ENCODE data around the gene ATXN10. TPM values are rescaled to one million over a fixed set of nuclear protein-coding genes. Genes with fewer than 3 reads are reported as not detected.
"Not testable (repeated sequence)": the region's sequence is repeated elsewhere in the genome, so short reads cannot be mapped to it uniquely, and the experiment has no call there.

ATXN10 gene
- total and polyA plus RNA-seq, 2 of the 13 experiments (the other 11 are each of a cell fraction or from before 2014, with no cell fraction given): 60.1 to 194 TPM

GRCh38 chr22:45714390-45714789 is 42.8 kb downstream of the ATXN10 start:
- FAIRE-seq; H3K79me2 ChIP-seq (ENCODE audit: insufficient read depth, low read length): not testable (repeated sequence)
- WGBS (ENCODE audit: low lambda C conversion rate): 98% methylated on average over 4 of the region's 4 CpGs

GRCh38 chr22:45717789-45718188 is 46.2 kb downstream of the ATXN10 start:
- no peak overlapping the region for H3K9ac ChIP-seq (ENCODE audit: insufficient read depth, low read depth, low read length)
- H3K27me3 ChIP-seq (ENCODE audit: control insufficient read depth in 1 of 2, insufficient read depth in 2 of 2, low read length in 2 of 2): no peaks in the 10 kb centered on the region
- peaks cover 9 to 58% of the 10 kb centered on the region in 2 experiments for H3K36me3 ChIP-seq (replicated peaks in 1 of 2; ENCODE audit: control insufficient read depth in 1 of 2, insufficient read depth in 2 of 2, low read length in 2 of 2)
- POLR2A ChIA-PET: no interaction called here
- no TSS peak for BruUV-seq (replicated peaks)
- no peak overlapping the region for H3K27ac ChIP-seq (ENCODE audit: extremely low read length, insufficient read depth, low read length)
- CTCF ChIA-PET (ENCODE audit: low intra/inter-chr PET ratio, low total read pairs): interaction anchor here (0.9 kb wide), 1 partner anchor 11 kb away, joined by 3 read pairs; no protein-coding TSS in a partner anchor
- no peaks in the 10 kb centered on the region for H3K4me1 ChIP-seq (ENCODE audit: insufficient read depth, low read length)
- H3K9me3 ChIP-seq (ENCODE audit: low read length): no peaks in the 10 kb centered on the region
- no peak overlapping the region for H3K4me3 ChIP-seq (replicated peaks in 1 of 3; ENCODE audit: insufficient read depth in 1 of 3, low read depth in 2 of 3, low read length in 3 of 3)
- in situ Hi-C loops (cut with HindIII; ENCODE audit: extremely low pct_ligation_motif_present, low pct_unique_long_range_greater_than_20kb): no loop called here
- DNase-seq (ENCODE audit: low spot score) (no peak), ATAC-seq (no peak), FAIRE-seq (no peak)
- H2AFZ ChIP-seq (ENCODE audit: low read length): no peak overlapping the region
- intact Hi-C loops (cut with micrococcal nuclease; ENCODE audit: unreplicated experiment): no loop called here
- peaks cover 4% of the 10 kb centered on the region for H3K79me2 ChIP-seq (ENCODE audit: insufficient read depth, low read length)
- WGBS (ENCODE audit: low lambda C conversion rate): 98% methylated on average over 1 of the region's 1 CpG
- H4K20me1 ChIP-seq (ENCODE audit: insufficient read depth, low read length): no peaks in the 10 kb centered on the region
- no peak overlapping the region for H3K4me2 ChIP-seq (ENCODE audit: low read depth, low read length)
- no peak for TF ChIP-seq FUBP1 (CRISPR knock-in tag; IDR thresholded peaks at IDR 0.05; ENCODE audit: borderline replicate concordance)
- no peak for TF ChIP-seq JUND (CRISPR knock-in tag; IDR thresholded peaks at IDR 0.05)
- TF ChIP-seq ZBTB44 (CRISPR knock-in tag; IDR thresholded peaks at IDR 0.05): no peak
- TF ChIP-seq HOXD1 (CRISPR knock-in tag; IDR thresholded peaks at IDR 0.05): no peak
- TF ChIP-seq ZNF143 (CRISPR knock-in tag; IDR thresholded peaks at IDR 0.05): no peak
- TF ChIP-seq TBL1XR1 (IDR thresholded peaks at IDR 0.05; ENCODE audit: borderline replicate concordance, low read length, partially characterized antibody): no peak
- no peak for TF ChIP-seq KLF16 (CRISPR knock-in tag; IDR thresholded peaks at IDR 0.05)
- TF ChIP-seq SMARCE1 (IDR thresholded peaks at IDR 0.05; ENCODE audit: borderline replicate concordance): no peak
- TF ChIP-seq HMGXB3 (CRISPR knock-in tag; IDR thresholded peaks at IDR 0.05; ENCODE audit: borderline replicate concordance): no peak

More at GRCh38 chr22:45714390-45714789, 42.8 kb downstream of the ATXN10 start:
- intact Hi-C loops (cut with micrococcal nuclease; ENCODE audit: unreplicated experiment); H3K4me1 ChIP-seq (ENCODE audit: insufficient read depth, low read length); H3K4me2 ChIP-seq (ENCODE audit: low read depth, low read length); H4K20me1 ChIP-seq (ENCODE audit: insufficient read depth, low read length); CTCF ChIA-PET (ENCODE audit: low intra/inter-chr PET ratio, low total read pairs); H3K27ac ChIP-seq (ENCODE audit: extremely low read length, insufficient read depth, low read length); DNase-seq (ENCODE audit: low spot score); H3K4me3 ChIP-seq (replicated peaks in 1 of 3; ENCODE audit: insufficient read depth in 1 of 3, low read depth in 2 of 3, low read length in 3 of 3); ATAC-seq; H3K9me3 ChIP-seq (ENCODE audit: low read length); H2AFZ ChIP-seq (ENCODE audit: low read length); H3K27me3 ChIP-seq (ENCODE audit: control insufficient read depth in 1 of 2, insufficient read depth in 2 of 2, low read length in 2 of 2); POLR2A ChIA-PET; BruUV-seq (replicated peaks); H3K9ac ChIP-seq (ENCODE audit: insufficient read depth, low read depth, low read length); in situ Hi-C loops (cut with HindIII; ENCODE audit: extremely low pct_ligation_motif_present, low pct_unique_long_range_greater_than_20kb): not testable (repeated sequence)
- 0 out of 2 replicates have a peak, but pooled peaks have one; percentile 43 for TF ChIP-seq ZNF121 (CRISPR knock-in tag; IDR thresholded peaks at IDR 0.05)
- H3K36me3 ChIP-seq (replicated peaks in 1 of 2; ENCODE audit: control insufficient read depth in 1 of 2, insufficient read depth in 2 of 2, low read length in 2 of 2): peaks cover 4 to 53% of the 10 kb centered on the region in 2 experiments

All from HepG2 (cell line).